Measurements from ENCODE around the gene PTPN11.

GRCh38 chr12:112433551-112433950 is 14.8 kb downstream of the PTPN11 start:
- TF ChIP-seq CTCF (IDR thresholded peaks at IDR 0.05) (no peak), EP300 (IDR thresholded peaks at IDR 0.05) (no peak)

Measured in tibial nerve (tissue), 4 donors.